AG10803 (cell line): ENCODE results near the gene NEURL4.

ENCODE experiments used
- DNase-seq: peaks from one replicate; pipeline ENCODE4 v3.0.0; 2010; ENCODE audit warnings: low read depth
- H3K4me3 ChIP-seq: 2 replicates; pipeline ENCODE4 v1.5.1; 2011; ENCODE audit warnings: mild to moderate bottlenecking, low read length, control low read depth
- CTCF ChIP-seq: conservative IDR thresholded peaks from 2 replicates; pipeline ENCODE4 v1.5.1; 2011; ENCODE audit warnings: mild to moderate bottlenecking, low read length, control low read depth, inconsistent platforms

NEURL4 gene

GRCh38 chr17:7327501-7327900 is 1.6 kb downstream of the NEURL4 start:
- TF ChIP-seq CTCF = no peak
- no peak overlapping the region for H3K4me3 ChIP-seq
- DNase-seq = no peak

- H3K4me3 ChIP-seq = no peak overlapping the region
- no peak for DNase-seq
- TF ChIP-seq CTCF = no peak
Measured at GRCh38 chr17:7327056-7327455, 2.1 kb downstream of the NEURL4 start.

- TF ChIP-seq CTCF = no peak
- H3K4me3 ChIP-seq = no peak overlapping the region
- no peak for DNase-seq
Measured at GRCh38 chr17:7326186-7326585, 2.9 kb downstream of the NEURL4 start.

- TF ChIP-seq CTCF = no peak
- H3K4me3 ChIP-seq = no peak overlapping the region
- no peak for DNase-seq
Measured at GRCh38 chr17:7325031-7325528, 4.1 kb downstream of the NEURL4 start.

GRCh38 chr17:7324438-7324779 is 4.7 kb downstream of the NEURL4 start:
- no peak for TF ChIP-seq CTCF
- no peak overlapping the region for H3K4me3 ChIP-seq
- no peak for DNase-seq

GRCh38 chr17:7323731-7324437 is 5.3 kb downstream of the NEURL4 start:
- DNase-seq = peak; percentile 20
- peak; percentile 80 for TF ChIP-seq CTCF
- H3K4me3 ChIP-seq = no peak overlapping the region

- no peak for TF ChIP-seq CTCF
- DNase-seq = no peak
- H3K4me3 ChIP-seq = no peak overlapping the region
Measured at GRCh38 chr17:7322520-7323194, 6.5 kb downstream of the NEURL4 start.
